Tibial nerve (tissue), 4 donors: ENCODE results near the gene GSN. TPM values are rescaled to one million over a fixed set of nuclear protein-coding genes. Genes with fewer than 3 reads are reported as not detected.

ENCODE experiments used
- DNase-seq, 2 donors: peaks; one replicate each; pipeline ENCODE4 v3.0.0-alpha.2; 2019; ENCODE audit warnings: low spot score in 2 of 2
- H3K27ac ChIP-seq, 4 donors: fragments of 200-600 bp; sonication (generic) in 3 of 4; one replicate each; pipeline ENCODE4 v1.5.1; 2017 to 2019; ENCODE audit warnings: mild to moderate bottlenecking in 1 of 4
- H3K27me3 ChIP-seq, 2 donors: fragments of 200-600 bp; sonication (generic) in 1 of 2; one replicate each; pipeline versions ENCODE4 v1.5.1 to v1.6.0; 2017 to 2019
- H3K36me3 ChIP-seq, 3 donors: fragments of 200-600 bp; sonication (generic); one replicate each; pipeline ENCODE4 v1.5.1; 2018 to 2019
- H3K4me1 ChIP-seq, 4 donors: fragments of 200-600 bp; sonication (generic) in 3 of 4; one replicate each; pipeline ENCODE4 v1.5.1; 2017 to 2019
- H3K4me3 ChIP-seq, 4 donors: fragments of 200-600 bp; sonication (generic) in 3 of 4; one replicate each; pipeline ENCODE4 v1.5.1; 2017 to 2019; ENCODE audit warnings: mild to moderate bottlenecking in 1 of 4, moderate library complexity in 1 of 4
- H3K9me3 ChIP-seq, 4 donors: fragments of 200-600 bp; sonication (generic) in 3 of 4; one replicate each; pipeline ENCODE4 v1.5.1; 2017 to 2019
- EP300 ChIP-seq, 2 donors: sonication (generic); formaldehyde crosslinking; IDR thresholded peaks; one replicate each; pipeline ENCODE4 v1.6.1; 2017; ENCODE audit warnings: antibody characterized with exemption in 2 of 2, mild to moderate bottlenecking in 1 of 2
- POLR2A ChIP-seq, 2 donors: fragments of 450-650 bp; IDR thresholded peaks; one replicate each; pipeline ENCODE4 v1.6.1; 2017; ENCODE audit warnings: antibody characterized with exemption in 2 of 2, mild to moderate bottlenecking in 2 of 2, moderate library complexity in 2 of 2
- WGBS, 2 donors: methylation state at CpG; one replicate each; pipeline ENCODE4 v1.1.5; 2018; 5-methylcytosine and 5-hydroxymethylcytosine counted together
- total RNA-seq, 4 donors: library from RNA; depleted of rRNA; stranded (reverse); fragments of >200 nt; gene quantifications; one replicate each; pipeline ENCODE4 v1.1.0, GENCODE V29; 2016
- TF ChIP-seq, protein P1 (sequence below), 5 experiments: fragments of 200-600 bp in 3 of 5; fragments of 450-650 bp in 2 of 5; sonication (generic) in 3 of 5; IDR thresholded peaks; one replicate each; pipeline ENCODE4 v1.5.1; 2016 to 2019; ENCODE audit warnings: antibody characterized with exemption in 5 of 5, mild to moderate bottlenecking in 3 of 5, moderate library complexity in 2 of 5

Gene GSN
- total RNA-seq, 4 donors from 2014 or later: 1,899 to 6,678 (median 4,539) TPM

DNA sequence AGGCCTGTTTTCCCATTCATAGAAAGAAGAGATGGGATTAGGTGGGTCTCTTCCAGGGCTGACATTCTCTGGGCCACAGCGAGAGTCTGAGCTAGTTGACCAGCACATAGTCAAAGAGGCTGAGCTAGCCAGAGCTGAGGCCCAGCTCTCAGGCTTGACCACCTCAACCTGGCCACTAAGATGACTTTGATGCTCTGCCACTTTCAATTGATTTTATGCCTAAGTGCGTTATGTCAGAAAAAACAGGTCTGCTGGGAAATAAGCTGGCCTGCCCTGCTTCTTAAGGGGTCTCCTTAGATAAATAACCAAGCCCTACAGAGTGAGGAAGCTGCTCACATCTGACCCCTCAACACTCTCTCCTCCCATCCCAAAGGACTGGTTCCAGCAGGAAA lies 46.3 kb upstream of the GSN start:
- Histone ChIP-seq H3K4me3 (no peak overlapping the region), H3K27ac (peak overlapping the region in 1 of 4 donors; percentile 23), H3K27me3 (no peaks in the 10 kb centered on the region), H3K9me3 (no peaks in the 10 kb centered on the region), H3K36me3 (no peaks in the 10 kb centered on the region), H3K4me1 (peaks cover 0 to 9% (median 0%) of the 10 kb centered on the region in 4 donors)
- no peak for DNase-seq
- WGBS, 2 donors: 95 to 100% methylated on average over 2 of the region's 2 CpGs
- no peak for TF ChIP-seq POLR2A (IDR thresholded peaks at IDR 0.05)
- TF ChIP-seq, protein P1, sequence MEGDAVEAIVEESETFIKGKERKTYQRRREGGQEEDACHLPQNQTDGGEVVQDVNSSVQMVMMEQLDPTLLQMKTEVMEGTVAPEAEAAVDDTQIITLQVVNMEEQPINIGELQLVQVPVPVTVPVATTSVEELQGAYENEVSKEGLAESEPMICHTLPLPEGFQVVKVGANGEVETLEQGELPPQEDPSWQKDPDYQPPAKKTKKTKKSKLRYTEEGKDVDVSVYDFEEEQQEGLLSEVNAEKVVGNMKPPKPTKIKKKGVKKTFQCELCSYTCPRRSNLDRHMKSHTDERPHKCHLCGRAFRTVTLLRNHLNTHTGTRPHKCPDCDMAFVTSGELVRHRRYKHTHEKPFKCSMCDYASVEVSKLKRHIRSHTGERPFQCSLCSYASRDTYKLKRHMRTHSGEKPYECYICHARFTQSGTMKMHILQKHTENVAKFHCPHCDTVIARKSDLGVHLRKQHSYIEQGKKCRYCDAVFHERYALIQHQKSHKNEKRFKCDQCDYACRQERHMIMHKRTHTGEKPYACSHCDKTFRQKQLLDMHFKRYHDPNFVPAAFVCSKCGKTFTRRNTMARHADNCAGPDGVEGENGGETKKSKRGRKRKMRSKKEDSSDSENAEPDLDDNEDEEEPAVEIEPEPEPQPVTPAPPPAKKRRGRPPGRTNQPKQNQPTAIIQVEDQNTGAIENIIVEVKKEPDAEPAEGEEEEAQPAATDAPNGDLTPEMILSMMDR (IDR thresholded peaks at IDR 0.05): no peak
- TF ChIP-seq EP300 (IDR thresholded peaks at IDR 0.05): no peak

DNA sequence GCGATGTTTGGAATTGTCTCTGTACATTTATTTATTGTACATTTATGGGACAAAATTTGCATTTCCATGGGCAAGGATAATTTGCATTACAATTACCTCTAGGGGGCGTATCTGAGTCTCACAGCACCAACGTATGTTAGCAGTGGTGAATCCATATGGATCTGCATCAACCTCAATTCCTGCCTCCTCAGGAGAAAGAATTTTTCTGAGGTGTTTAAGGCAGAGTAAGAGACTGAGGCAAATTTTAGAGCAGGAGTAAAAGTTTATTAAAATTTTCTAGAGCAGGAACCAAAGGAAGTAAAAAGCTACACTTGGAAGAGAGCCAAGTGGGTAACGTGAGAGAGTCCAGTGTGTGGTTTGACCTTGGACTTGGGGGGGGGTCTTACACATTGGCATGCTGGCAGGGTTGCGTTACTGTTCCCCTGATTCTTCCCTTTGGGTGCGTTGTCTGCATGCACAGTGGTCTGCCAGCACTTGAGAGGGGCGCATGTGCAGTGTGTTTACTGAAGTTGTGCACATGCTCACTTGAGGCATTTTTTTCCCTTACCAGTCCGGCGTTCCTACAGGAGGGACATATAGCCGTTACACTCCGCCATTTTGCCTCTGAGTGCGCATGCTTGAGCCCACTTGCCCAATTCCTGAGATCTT lies 45.3 kb upstream of the GSN start:
- DNase-seq: no peak
- Histone ChIP-seq H3K27ac (no peak overlapping the region), H3K36me3 (no peaks in the 10 kb centered on the region), H3K9me3 (no peaks in the 10 kb centered on the region), H3K27me3 (no peaks in the 10 kb centered on the region), H3K4me3 (no peak overlapping the region), H3K4me1 (peaks cover 0 to 9% (median 0%) of the 10 kb centered on the region in 4 donors)
- 53 to 57% methylated on average over 12 of the region's 12 CpGs for WGBS, 2 donors
- TF ChIP-seq EP300 (IDR thresholded peaks at IDR 0.05) (peak in 1 of 2 donors; percentile 24), POLR2A (IDR thresholded peaks at IDR 0.05) (no peak)
- TF ChIP-seq, protein P1 (IDR thresholded peaks at IDR 0.05): peak; percentile 59 to 73 (median 66)

DNA sequence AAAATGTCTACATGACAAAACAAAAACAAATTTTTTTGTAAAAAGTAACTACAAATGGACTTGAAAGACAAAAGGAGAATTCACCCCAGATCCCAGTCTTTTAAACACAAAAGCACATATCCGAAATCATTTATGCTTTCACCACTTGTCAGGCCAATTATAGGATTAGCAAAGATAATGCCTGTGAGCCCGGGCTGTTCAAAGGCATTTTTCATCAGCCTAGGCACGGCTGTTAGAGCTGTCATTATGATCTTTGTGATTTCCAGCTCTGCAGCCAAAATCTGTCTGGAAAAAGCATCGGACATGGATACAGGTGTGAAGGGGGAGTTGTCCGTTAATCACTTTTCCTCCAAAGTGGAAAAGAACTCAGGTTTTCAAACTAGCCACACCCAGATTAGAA lies 42.7 kb upstream of the GSN start:
- WGBS, 2 donors: 56 to 68% methylated on average over 5 of the region's 5 CpGs
- H3K27ac ChIP-seq: no peak overlapping the region
- DNase-seq: no peak
- H3K4me3 ChIP-seq: no peak overlapping the region
- peaks cover 0 to 9% (median 0%) of the 10 kb centered on the region in 4 donors for H3K4me1 ChIP-seq
- no peaks in the 10 kb centered on the region for H3K27me3 ChIP-seq
- TF ChIP-seq POLR2A (IDR thresholded peaks at IDR 0.05) (no peak), EP300 (IDR thresholded peaks at IDR 0.05) (no peak)
- TF ChIP-seq, protein P1 (IDR thresholded peaks at IDR 0.05): no peak
- no peaks in the 10 kb centered on the region for H3K36me3 ChIP-seq
- no peaks in the 10 kb centered on the region for H3K9me3 ChIP-seq

DNA sequence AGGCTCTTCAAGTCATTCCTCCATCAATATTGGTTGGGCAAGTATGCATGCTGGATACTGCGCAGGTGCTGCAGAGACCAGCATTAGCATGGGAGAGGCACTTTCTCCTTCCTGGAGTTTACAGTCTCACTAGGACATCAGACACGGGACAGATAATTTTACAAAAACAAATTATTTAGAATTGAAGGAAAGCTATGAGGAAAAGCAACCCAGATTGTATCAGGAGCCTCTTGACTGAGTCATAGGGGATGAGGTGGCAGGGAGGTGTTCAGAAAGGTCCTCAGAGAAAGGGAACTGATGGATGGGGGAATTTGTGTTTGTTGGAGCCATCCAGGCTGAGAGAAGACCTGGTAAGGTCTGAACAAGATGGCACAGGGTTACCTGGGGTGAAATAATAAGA lies 41.8 kb upstream of the GSN start:
- peaks cover 0 to 8% (median 0%) of the 10 kb centered on the region in 4 donors for H3K4me1 ChIP-seq
- WGBS, 2 donors: 83 to 86% methylated on average over 2 of the region's 2 CpGs
- H3K4me3 ChIP-seq: no peak overlapping the region
- no peaks in the 10 kb centered on the region for H3K9me3 ChIP-seq
- no peaks in the 10 kb centered on the region for H3K36me3 ChIP-seq
- H3K27me3 ChIP-seq: no peaks in the 10 kb centered on the region
- TF ChIP-seq, protein P1 (IDR thresholded peaks at IDR 0.05): no peak
- TF ChIP-seq EP300 (IDR thresholded peaks at IDR 0.05): no peak
- TF ChIP-seq POLR2A (IDR thresholded peaks at IDR 0.05): no peak
- no peak for DNase-seq
- H3K27ac ChIP-seq: no peak overlapping the region

DNA sequence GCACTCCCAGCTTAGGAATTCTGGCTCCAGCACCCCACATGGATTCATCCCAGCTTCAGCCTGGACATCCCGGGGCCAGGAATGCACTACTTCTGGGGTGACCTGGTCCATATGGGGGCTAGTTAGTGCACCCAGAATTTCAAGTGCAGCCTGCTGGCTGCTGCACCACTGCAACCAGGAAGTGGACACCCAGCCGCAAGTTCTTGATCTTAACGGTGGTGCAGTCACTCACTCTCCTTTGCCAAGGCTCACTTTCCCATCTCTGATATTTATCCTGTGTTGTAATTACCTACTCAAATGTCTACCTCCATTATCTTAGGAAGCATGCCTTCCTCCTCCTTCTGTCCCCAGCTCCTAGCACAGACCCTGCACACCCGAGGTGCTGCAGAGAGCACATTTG lies 40.1 kb upstream of the GSN start:
- DNase-seq: no peak
- Histone ChIP-seq H3K27ac (no peak overlapping the region), H3K9me3 (no peaks in the 10 kb centered on the region), H3K4me3 (no peak overlapping the region), H3K4me1 (no peaks in the 10 kb centered on the region), H3K27me3 (no peaks in the 10 kb centered on the region), H3K36me3 (peaks cover 0 to 3% (median 0%) of the 10 kb centered on the region in 3 donors)
- WGBS, 2 donors: 67 to 77% methylated on average over 4 of the region's 4 CpGs
- no peak for TF ChIP-seq POLR2A (IDR thresholded peaks at IDR 0.05)
- TF ChIP-seq EP300 (IDR thresholded peaks at IDR 0.05): no peak
- TF ChIP-seq, protein P1 (IDR thresholded peaks at IDR 0.05): no peak
